ENCODE measurements around the gene HOXD12.

The HOXD12 gene

GRCh38 chr2:176112375-176113302 is 13.0 kb downstream of the HOXD12 start:
- H3F3A ChIP-seq (ENCODE audit: insufficient read depth, low read length), result no peaks in the 10 kb centered on the region
- no peaks in the 10 kb centered on the region for H3K36me3 ChIP-seq (ENCODE audit: insufficient read depth, low read length)
- H3K27me3 ChIP-seq (ENCODE audit: insufficient read depth, low read length), result no peaks in the 10 kb centered on the region
- no peak overlapping the region for H2AFZ ChIP-seq (ENCODE audit: low read length)
- H3K9me2 ChIP-seq (ENCODE audit: low read depth, low read length), result no peaks in the 10 kb centered on the region
- H3K4me3 ChIP-seq (ENCODE audit: low read depth, low read length, poor library complexity, severe bottlenecking), result no peak overlapping the region
- H3K4me2 ChIP-seq (ENCODE audit: low read length), result no peak overlapping the region
- H3K27ac ChIP-seq (ENCODE audit: low read depth, low read length, poor library complexity, severe bottlenecking), result no peak overlapping the region
- TF ChIP-seq, protein P1, sequence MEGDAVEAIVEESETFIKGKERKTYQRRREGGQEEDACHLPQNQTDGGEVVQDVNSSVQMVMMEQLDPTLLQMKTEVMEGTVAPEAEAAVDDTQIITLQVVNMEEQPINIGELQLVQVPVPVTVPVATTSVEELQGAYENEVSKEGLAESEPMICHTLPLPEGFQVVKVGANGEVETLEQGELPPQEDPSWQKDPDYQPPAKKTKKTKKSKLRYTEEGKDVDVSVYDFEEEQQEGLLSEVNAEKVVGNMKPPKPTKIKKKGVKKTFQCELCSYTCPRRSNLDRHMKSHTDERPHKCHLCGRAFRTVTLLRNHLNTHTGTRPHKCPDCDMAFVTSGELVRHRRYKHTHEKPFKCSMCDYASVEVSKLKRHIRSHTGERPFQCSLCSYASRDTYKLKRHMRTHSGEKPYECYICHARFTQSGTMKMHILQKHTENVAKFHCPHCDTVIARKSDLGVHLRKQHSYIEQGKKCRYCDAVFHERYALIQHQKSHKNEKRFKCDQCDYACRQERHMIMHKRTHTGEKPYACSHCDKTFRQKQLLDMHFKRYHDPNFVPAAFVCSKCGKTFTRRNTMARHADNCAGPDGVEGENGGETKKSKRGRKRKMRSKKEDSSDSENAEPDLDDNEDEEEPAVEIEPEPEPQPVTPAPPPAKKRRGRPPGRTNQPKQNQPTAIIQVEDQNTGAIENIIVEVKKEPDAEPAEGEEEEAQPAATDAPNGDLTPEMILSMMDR (IDR thresholded peaks at IDR 0.05; ENCODE audit: low read length), result no peak
- TF ChIP-seq EZH2 (IDR thresholded peaks at IDR 0.05; ENCODE audit: borderline replicate concordance, low read length), result no peak
- no peaks in the 10 kb centered on the region for H4K20me1 ChIP-seq (ENCODE audit: insufficient read depth, low read length)
- H3K4me1 ChIP-seq (ENCODE audit: insufficient read depth, low read length, severe bottlenecking), result no peaks in the 10 kb centered on the region
- no peaks in the 10 kb centered on the region for H3K79me2 ChIP-seq (ENCODE audit: insufficient read depth, low read length)
- H3K9ac ChIP-seq (ENCODE audit: low read length), result no peak overlapping the region
- H3K9me3 ChIP-seq (ENCODE audit: low read length), result no peaks in the 10 kb centered on the region

DNA sequence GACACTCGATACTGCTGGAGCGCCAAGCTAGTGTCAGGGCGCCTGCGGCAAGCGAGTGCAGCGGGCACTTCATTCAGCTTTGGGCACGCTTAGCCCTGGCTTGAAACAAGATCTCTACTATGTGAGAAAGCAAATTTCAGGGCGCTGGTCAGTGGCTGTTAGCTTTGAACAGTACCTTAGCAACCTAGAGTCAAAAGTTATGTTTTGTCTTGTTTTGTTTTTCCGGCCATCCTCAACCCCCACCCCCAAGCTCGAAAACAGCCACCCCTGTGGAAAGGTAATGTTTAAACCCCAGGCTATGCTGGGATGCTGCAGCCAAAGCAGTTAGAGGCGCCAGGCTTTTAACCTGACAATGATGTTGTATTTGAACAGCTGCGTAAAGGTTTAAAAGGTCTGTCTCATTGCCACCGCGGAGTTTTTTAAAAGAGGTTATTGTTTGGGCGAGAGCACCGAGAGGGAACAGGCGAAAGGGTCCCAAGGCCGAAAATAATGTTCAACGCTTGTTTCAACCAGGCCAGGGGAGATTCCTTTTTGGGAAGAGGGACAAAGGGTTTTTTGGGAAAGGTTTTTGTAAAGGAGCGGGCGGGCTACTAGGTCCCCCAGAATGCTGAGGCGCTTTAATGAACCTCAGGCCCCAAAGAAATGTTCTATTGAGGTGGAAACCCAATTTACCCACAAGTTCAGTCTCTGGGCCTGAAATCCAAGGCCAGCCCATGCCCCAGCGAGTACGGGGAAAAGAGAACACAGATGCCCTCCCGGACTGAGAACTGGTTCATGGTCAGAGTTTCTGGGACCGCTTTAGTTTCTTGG is 14.7 kb downstream of the HOXD12 start:
- Histone ChIP-seq H3K4me2 (ENCODE audit: low read length) (no peak overlapping the region), H3K9ac (ENCODE audit: low read length) (no peak overlapping the region), H3K9me2 (ENCODE audit: low read depth, low read length) (no peaks in the 10 kb centered on the region), H3K36me3 (ENCODE audit: insufficient read depth, low read length) (no peaks in the 10 kb centered on the region), H3K79me2 (ENCODE audit: insufficient read depth, low read length) (no peaks in the 10 kb centered on the region), H2AFZ (ENCODE audit: low read length) (no peak overlapping the region), H4K20me1 (ENCODE audit: insufficient read depth, low read length) (no peaks in the 10 kb centered on the region), H3K27me3 (ENCODE audit: insufficient read depth, low read length) (no peaks in the 10 kb centered on the region), H3K9me3 (ENCODE audit: low read length) (no peaks in the 10 kb centered on the region), H3K4me1 (ENCODE audit: insufficient read depth, low read length, severe bottlenecking) (no peaks in the 10 kb centered on the region), H3F3A (ENCODE audit: insufficient read depth, low read length) (no peaks in the 10 kb centered on the region), H3K27ac (ENCODE audit: low read depth, low read length, poor library complexity, severe bottlenecking) (no peak overlapping the region), H3K4me3 (ENCODE audit: low read depth, low read length, poor library complexity, severe bottlenecking) (no peak overlapping the region)
- TF ChIP-seq, protein P1 (IDR thresholded peaks at IDR 0.05; ENCODE audit: low read length), result no peak
- TF ChIP-seq EZH2 (IDR thresholded peaks at IDR 0.05; ENCODE audit: borderline replicate concordance, low read length), result no peak

- Histone ChIP-seq H3K27ac (ENCODE audit: low read depth, low read length, poor library complexity, severe bottlenecking) (no peak overlapping the region), H3K9me2 (ENCODE audit: low read depth, low read length) (no peaks in the 10 kb centered on the region), H3K4me3 (ENCODE audit: low read depth, low read length, poor library complexity, severe bottlenecking) (no peak overlapping the region), H3K9me3 (ENCODE audit: low read length) (no peaks in the 10 kb centered on the region), H3F3A (ENCODE audit: insufficient read depth, low read length) (no peaks in the 10 kb centered on the region), H3K4me1 (ENCODE audit: insufficient read depth, low read length, severe bottlenecking) (no peaks in the 10 kb centered on the region), H2AFZ (ENCODE audit: low read length) (no peak overlapping the region), H3K4me2 (ENCODE audit: low read length) (no peak overlapping the region), H3K36me3 (ENCODE audit: insufficient read depth, low read length) (no peaks in the 10 kb centered on the region), H3K27me3 (ENCODE audit: insufficient read depth, low read length) (no peaks in the 10 kb centered on the region), H3K9ac (ENCODE audit: low read length) (no peak overlapping the region), H4K20me1 (ENCODE audit: insufficient read depth, low read length) (no peaks in the 10 kb centered on the region), H3K79me2 (ENCODE audit: insufficient read depth, low read length) (no peaks in the 10 kb centered on the region)
- TF ChIP-seq EZH2 (IDR thresholded peaks at IDR 0.05; ENCODE audit: borderline replicate concordance, low read length), result no peak
Measured at GRCh38 chr2:176114930-176115625, 15.5 kb downstream of the HOXD12 start.
